HCT116 (cell line): ENCODE measurements around the gene ZNG1C. TPM values are rescaled to one million over a fixed set of nuclear protein-coding genes. Genes with fewer than 3 reads are reported as not detected.
"Not testable (repeated sequence)": the region's sequence is repeated elsewhere in the genome, so short reads cannot be mapped to it uniquely, and the experiment has no call there.

ENCODE experiments used
- ATAC-seq: fragments of 200-7000 bp; cut with Tn5 transposase; 2 replicates; pipeline ENCODE4 v1.9.1; 2020; ENCODE audit warnings: mild to moderate bottlenecking, moderate library complexity
- BruUV-seq: library from RNA; stranded (reverse); fragments of 400-500 nt; replicated peaks from 2 replicates; lab custom pipeline; 2021; lab: Mats Ljungman, UMichigan
- CTCF ChIA-PET: fragments of 300-600 bp; sonication (Branson Sonifier 250); formaldehyde crosslinking; loops from one replicate; lab custom pipeline; 2021; ENCODE audit warnings: antibody characterized with exemption; lab: Charles Lee
- POLR2A ChIA-PET: fragments of 300-600, 350-600 bp; sonication (Branson Sonifier 250); formaldehyde crosslinking; loops from one replicate; lab custom pipeline; 2021; ENCODE audit warnings: antibody characterized with exemption; lab: Charles Lee
- RAD21 ChIA-PET, 2 experiments: fragments of 300-600 bp; sonication (Branson Sonifier 250); formaldehyde crosslinking; loops; one replicate each; lab custom pipeline; 2023; ENCODE audit warnings: low total read pairs in 2 of 2; ENCODE audit not compliant: uncharacterized antibody in 2 of 2, unreplicated experiment in 2 of 2, low non-redundant PET in 1 of 2; lab: Charles Lee
- DNase-seq: peaks from one replicate; pipeline ENCODE4 v3.0.0-alpha.2; 2010; ENCODE audit warnings: low read depth, low spot score
- H2AFZ ChIP-seq: fragments of 200-600 bp; shearing (Covaris generic), sonication (generic); 2 replicates; pipeline ENCODE4 v1.6.1; 2017; ENCODE audit warnings: low read depth, mixed run types, mixed read lengths, antibody characterized with exemption, low read length; ENCODE audit not compliant: poor library complexity, severe bottlenecking
- H3K27ac ChIP-seq: 2 replicates; pipeline ENCODE4 v1.5.1; 2012; ENCODE audit warnings: low read depth, low read length
- H3K27me3 ChIP-seq: fragments of 200-600 bp; sonication (generic); 2 replicates; pipeline ENCODE4 v1.6.1; 2016; ENCODE audit warnings: mixed run types, low read length, mixed read lengths; ENCODE audit not compliant: insufficient read depth
- H3K36me3 ChIP-seq, 2 experiments: fragments of 200-500 bp in 1 of 2; fragments of 200-600 bp in 1 of 2; sonication (Bioruptor generic) in 1 of 2; sonication (generic) in 1 of 2; 2 replicates each; pipeline versions ENCODE4 v1.5.1 to v1.6.1; 2014 to 2016; ENCODE audit warnings: low read length in 2 of 2, inconsistent platforms in 1 of 2, mixed read lengths in 1 of 2, mixed run types in 1 of 2; ENCODE audit not compliant: insufficient read depth in 2 of 2, control insufficient read depth in 1 of 2
- H3K4me1 ChIP-seq, 2 experiments: fragments of 200-600 bp in 1 of 2; sonication (generic) in 1 of 2; 2 replicates each; pipeline versions ENCODE4 v1.5.1 to v1.6.1; 2012 to 2017; ENCODE audit warnings: low read length in 2 of 2, inconsistent platforms in 1 of 2, mild to moderate bottlenecking in 1 of 2, mixed read lengths in 1 of 2, mixed run types in 1 of 2, moderate library complexity in 1 of 2; ENCODE audit not compliant: insufficient read depth in 2 of 2, control insufficient read depth in 1 of 2
- H3K4me2 ChIP-seq: fragments of 200-600 bp; sonication (generic); 2 replicates; pipeline ENCODE4 v1.6.1; 2017; ENCODE audit warnings: mixed run types, low read length, mixed read lengths
- H3K4me3 ChIP-seq, 2 experiments: fragments of 200-600 bp in 1 of 2; sonication (generic) in 1 of 2; replicated peaks in 1 of 2; 2 replicates each; pipeline ENCODE4 v1.5.1; 2011 to 2016; ENCODE audit warnings: low read length in 2 of 2, control low read depth in 1 of 2, low read depth in 1 of 2, mild to moderate bottlenecking in 1 of 2, mixed read lengths in 1 of 2, mixed run types in 1 of 2
- H3K79me2 ChIP-seq: fragments of 200-600 bp; sonication (generic); 2 replicates; pipeline ENCODE4 v1.6.1; 2017; ENCODE audit warnings: mild to moderate bottlenecking, mixed run types, low read length, moderate library complexity, mixed read lengths; ENCODE audit not compliant: insufficient read depth
- H3K9ac ChIP-seq: fragments of 200-600 bp; sonication (generic); 2 replicates; pipeline ENCODE4 v1.6.1; 2016; ENCODE audit warnings: low read length, mixed read lengths
- H3K9me2 ChIP-seq: fragments of 200-600 bp; sonication (generic), shearing (Covaris generic); 2 replicates; pipeline ENCODE4 v1.6.1; 2017; ENCODE audit warnings: mixed run types, mild to moderate bottlenecking, moderate library complexity; ENCODE audit not compliant: insufficient read depth
- H3K9me3 ChIP-seq, 2 experiments: fragments of 200-500 bp in 1 of 2; fragments of 200-600 bp in 1 of 2; sonication (Bioruptor generic) in 1 of 2; sonication (generic) in 1 of 2; 2 replicates each; pipeline ENCODE4 v1.6.1; 2014 to 2017; ENCODE audit warnings: low read length in 2 of 2, mixed read lengths in 2 of 2, inconsistent platforms in 1 of 2, low read depth in 1 of 2, mild to moderate bottlenecking in 1 of 2, mixed run types in 1 of 2, moderate library complexity in 1 of 2; ENCODE audit not compliant: control insufficient read depth in 1 of 2, insufficient read depth in 1 of 2
- H4K20me1 ChIP-seq: fragments of 200-600 bp; sonication (generic), shearing (Covaris generic); 2 replicates; pipeline ENCODE4 v1.6.1; 2017; ENCODE audit warnings: mixed run types, mild to moderate bottlenecking, moderate library complexity; ENCODE audit not compliant: insufficient read depth
- intact Hi-C: fragments of 100-400 bp; cut with micrococcal nuclease; formaldehyde crosslinking; loops from 2 replicates; pipeline ENCODE4 v1.10.0; 2022
- total RNA-seq: library from RNA; stranded (reverse); gene quantifications from one replicate; pipeline ENCODE4 v1.2.1, GENCODE V29; 2021; ENCODE audit not compliant: unreplicated experiment

Gene ZNG1C
- total RNA-seq, 1 experiment from 2014 or later = 28.4 TPM

DNA sequence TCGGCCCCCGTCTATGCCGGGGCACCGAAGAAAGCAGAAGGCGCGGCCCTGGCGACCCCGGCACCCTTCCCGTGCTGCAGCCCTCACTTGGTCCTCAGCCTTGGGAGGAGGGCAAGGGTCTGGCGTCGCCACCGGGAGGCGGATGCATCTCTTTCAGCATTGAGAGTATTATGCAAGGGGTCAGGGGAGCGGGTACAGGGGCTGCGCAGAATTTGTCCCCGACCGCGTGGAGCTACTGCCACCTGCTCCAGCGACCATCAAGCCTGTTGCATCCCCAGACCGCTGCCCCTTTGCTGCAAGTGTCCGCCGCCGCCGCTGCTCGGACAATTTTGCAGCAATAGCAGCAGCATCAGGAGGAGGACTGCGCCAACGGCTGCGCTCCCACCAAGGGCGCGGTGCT lies 62.0 kb downstream of the ZNG1C start:
- H3K4me2 ChIP-seq, H3K4me3 ChIP-seq, H4K20me1 ChIP-seq, H3K9me2 ChIP-seq, RAD21 ChIA-PET, H3K9me3 ChIP-seq, H3K27me3 ChIP-seq, H3K27ac ChIP-seq, H3K4me1 ChIP-seq, H3K9ac ChIP-seq, H3K79me2 ChIP-seq, ATAC-seq, H3K36me3 ChIP-seq, intact Hi-C loops, H2AFZ ChIP-seq, DNase-seq, POLR2A ChIA-PET, CTCF ChIA-PET, BruUV-seq: not testable (repeated sequence)

DNA sequence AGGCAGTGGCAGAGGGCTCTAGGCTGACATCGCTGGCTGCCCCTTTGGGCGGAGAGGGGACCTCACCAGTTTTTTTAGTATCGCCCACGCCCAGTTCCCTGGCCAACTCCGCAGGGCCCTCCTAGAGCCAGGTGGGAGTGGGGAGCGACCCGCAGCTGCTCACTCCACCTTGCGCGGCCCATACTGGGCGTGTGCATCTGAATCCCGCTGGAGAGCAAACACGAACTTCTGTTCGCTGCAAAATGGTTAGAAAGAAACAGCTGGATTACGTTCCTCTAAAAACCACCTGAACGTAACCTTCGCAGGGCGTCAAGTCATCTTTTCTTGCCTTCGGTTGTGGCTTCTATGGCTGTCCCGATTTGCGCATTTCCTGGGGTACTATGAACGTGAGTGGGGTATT lies 62.4 kb downstream of the ZNG1C start:
- H3K9me3 ChIP-seq, H4K20me1 ChIP-seq, POLR2A ChIA-PET, H3K9me2 ChIP-seq, H2AFZ ChIP-seq, H3K9ac ChIP-seq, H3K79me2 ChIP-seq, H3K36me3 ChIP-seq, H3K4me2 ChIP-seq, DNase-seq, intact Hi-C loops, H3K4me1 ChIP-seq, H3K4me3 ChIP-seq, H3K27ac ChIP-seq, RAD21 ChIA-PET, CTCF ChIA-PET, BruUV-seq, ATAC-seq, H3K27me3 ChIP-seq: not testable (repeated sequence)

DNA sequence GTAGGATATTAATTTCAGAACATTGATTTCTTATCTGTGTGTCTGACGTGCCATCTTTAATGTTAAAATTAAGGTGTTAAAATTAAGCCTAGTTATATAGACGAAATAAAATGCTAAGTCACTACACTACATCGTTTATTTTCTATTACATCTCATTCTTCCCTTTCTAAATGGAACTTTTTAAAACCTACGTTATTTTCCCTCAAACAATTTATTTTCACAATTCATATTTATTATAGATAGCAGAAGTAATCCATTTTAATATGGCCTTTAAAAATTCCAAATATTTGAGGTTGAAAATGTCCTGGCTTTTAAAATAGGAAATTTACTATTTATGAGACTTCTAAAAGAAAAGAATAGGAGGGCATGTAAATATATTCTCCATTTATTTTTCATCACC lies 63.0 kb downstream of the ZNG1C start:
- ATAC-seq, H3K9ac ChIP-seq, H3K36me3 ChIP-seq, H3K9me2 ChIP-seq, H4K20me1 ChIP-seq, CTCF ChIA-PET, H3K4me2 ChIP-seq, RAD21 ChIA-PET, H3K27ac ChIP-seq, H3K4me1 ChIP-seq, H3K4me3 ChIP-seq, BruUV-seq, intact Hi-C loops, H2AFZ ChIP-seq, POLR2A ChIA-PET, DNase-seq, H3K79me2 ChIP-seq, H3K27me3 ChIP-seq, H3K9me3 ChIP-seq: not testable (repeated sequence)

DNA sequence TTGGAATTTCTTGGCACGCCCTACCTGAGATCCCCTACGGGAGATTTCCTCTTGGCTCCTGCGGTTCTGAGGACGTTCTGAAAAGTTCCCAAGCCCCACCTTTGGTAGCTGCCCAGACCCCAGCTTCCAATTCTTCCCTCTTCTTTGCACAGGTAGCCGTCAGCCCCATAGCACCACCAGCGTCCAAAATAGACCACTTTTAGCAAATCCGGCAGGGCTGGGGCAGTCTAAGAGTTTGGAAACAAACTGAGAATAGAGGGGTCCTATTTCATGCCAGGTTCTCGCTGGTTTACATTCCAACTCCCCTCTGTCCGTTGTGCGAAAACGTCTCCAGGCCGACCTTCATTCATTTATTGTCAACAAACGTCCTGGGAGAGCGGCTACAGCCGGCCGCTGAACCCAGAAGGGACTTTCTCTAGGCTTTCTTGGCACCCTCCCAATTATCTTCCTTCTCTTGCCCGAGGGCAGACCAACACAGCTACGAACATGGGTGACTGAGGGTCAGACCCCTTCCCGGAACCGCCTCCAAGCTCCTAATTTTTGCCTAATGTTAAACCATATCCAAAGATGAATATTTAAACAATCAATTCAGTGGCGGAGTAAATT lies 64.0 kb downstream of the ZNG1C start:
- ATAC-seq, CTCF ChIA-PET: not testable (repeated sequence)

More for the DNA sequence above, 64.0 kb downstream of the ZNG1C start:
- H3K4me3 ChIP-seq, POLR2A ChIA-PET, RAD21 ChIA-PET, BruUV-seq, H3K27ac ChIP-seq, H2AFZ ChIP-seq, H3K79me2 ChIP-seq, H4K20me1 ChIP-seq, H3K4me1 ChIP-seq, H3K9me2 ChIP-seq, intact Hi-C loops, H3K9ac ChIP-seq, H3K4me2 ChIP-seq, H3K36me3 ChIP-seq, H3K27me3 ChIP-seq, H3K9me3 ChIP-seq, DNase-seq: not testable (repeated sequence)
